Fibroblast of peridontal ligament (primary cell): ENCODE measurements around the gene CALCOCO1.

Experiments
- DNase-seq: peaks from one replicate; pipeline ENCODE4 v3.0.0-alpha.2; 2010; ENCODE audit errors: extremely low read depth

CALCOCO1 gene

DNA sequence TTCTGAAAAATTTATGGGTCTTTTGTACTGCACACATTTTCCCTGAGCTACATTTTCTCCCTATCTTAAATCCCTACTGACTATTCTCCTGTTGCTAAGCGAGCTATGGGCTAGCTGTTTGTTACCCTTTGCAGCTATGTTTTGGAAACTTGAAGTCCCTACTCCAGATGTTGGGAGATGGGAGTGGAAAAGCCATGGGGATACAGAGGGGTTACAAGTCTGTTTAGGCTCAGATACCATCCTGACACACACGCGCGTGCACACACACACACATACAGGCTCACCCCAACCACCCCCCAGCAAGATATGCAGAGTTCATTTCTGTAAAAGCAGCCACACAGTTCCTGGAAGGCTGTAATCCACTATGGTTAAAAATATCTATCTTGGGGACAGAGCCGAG is 67.2 kb downstream of the CALCOCO1 start:
- peak; percentile 67 for DNase-seq

DNA sequence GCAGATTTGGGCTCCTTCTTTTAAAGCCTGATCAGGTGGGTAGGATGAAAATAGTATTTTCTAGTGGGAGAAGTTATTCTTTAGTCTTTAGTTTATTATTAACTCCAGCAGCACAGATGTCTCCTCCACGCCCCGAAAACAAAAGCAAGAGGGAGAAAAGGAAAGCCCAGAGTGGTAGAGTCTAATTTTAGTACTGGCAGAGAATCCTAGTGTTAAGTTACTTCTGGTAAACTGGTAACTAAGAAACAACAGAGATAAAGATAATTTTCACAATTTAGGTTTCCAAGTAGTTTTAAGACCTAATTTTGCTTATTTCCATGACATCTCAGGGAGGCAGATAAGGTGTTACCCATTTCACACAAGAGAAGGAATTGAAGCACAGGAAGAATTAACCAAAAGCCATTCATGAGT is 67.7 kb downstream of the CALCOCO1 start:
- DNase-seq: peak; percentile 82

DNA sequence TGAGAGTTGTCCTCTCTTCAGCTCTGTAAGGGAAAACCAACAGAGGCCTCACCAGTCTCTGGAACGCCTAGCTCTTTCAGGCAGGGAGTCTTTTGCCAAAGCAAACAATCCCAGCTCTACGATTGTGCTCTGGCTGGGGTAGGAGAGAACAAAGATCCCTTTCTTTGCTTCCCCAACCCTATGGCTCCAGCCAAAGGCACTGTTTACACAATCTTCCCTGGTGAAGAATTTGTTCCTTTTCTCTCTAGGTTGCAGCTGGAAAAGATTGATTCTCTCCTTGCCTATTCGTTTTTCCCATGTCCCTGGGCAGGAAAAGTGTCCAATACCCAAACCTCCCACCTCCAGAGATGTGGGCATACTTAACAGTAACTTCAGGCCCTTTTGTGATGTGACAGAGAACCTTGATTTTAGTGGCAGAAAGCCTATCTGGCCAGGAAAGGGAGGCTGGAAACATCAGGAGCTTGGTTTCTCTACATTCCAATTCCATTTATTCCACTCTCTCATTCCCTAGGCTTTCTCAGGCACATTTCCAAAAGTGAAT is 68.2 kb downstream of the CALCOCO1 start:
- peak; percentile 92 for DNase-seq
